Fibroblast of pulmonary artery (primary cell): ENCODE measurements around the gene PPP1R3G.

Source experiments
- DNase-seq: peaks from one replicate; pipeline ENCODE4 v3.0.0-alpha.2; 2010; ENCODE audit warnings: low read depth
- H3K4me3 ChIP-seq: replicated peaks from 2 replicates; pipeline ENCODE4 v1.5.1; 2011; ENCODE audit warnings: low read depth, mild to moderate bottlenecking, control low read depth, low read length, moderate library complexity
- CTCF ChIP-seq: IDR thresholded peaks from 2 replicates; pipeline ENCODE4 v1.5.1; 2011; ENCODE audit warnings: mild to moderate bottlenecking, control low read depth, low read length, inconsistent platforms; ENCODE audit errors: missing control alignments

Gene PPP1R3G

GRCh38 chr6:5108068-5108467 is 22.9 kb downstream of the PPP1R3G start:
- TF ChIP-seq CTCF, result no peak
- DNase-seq, result no peak
- no peak overlapping the region for H3K4me3 ChIP-seq

GRCh38 chr6:5108536-5109150 is 23.5 kb downstream of the PPP1R3G start:
- TF ChIP-seq CTCF, result no peak
- DNase-seq, result no peak
- H3K4me3 ChIP-seq, result no peak overlapping the region

- TF ChIP-seq CTCF, result no peak
- H3K4me3 ChIP-seq, result no peak overlapping the region
- no peak for DNase-seq
These were observed 24.3 kb downstream of the PPP1R3G start for GRCh38 chr6:5109436-5109835.

- no peak for TF ChIP-seq CTCF
- no peak overlapping the region for H3K4me3 ChIP-seq
- DNase-seq, result no peak
These were observed 25.1 kb downstream of the PPP1R3G start for GRCh38 chr6:5110246-5110645.

- TF ChIP-seq CTCF, result no peak
- no peak for DNase-seq
- no peak overlapping the region for H3K4me3 ChIP-seq
These were observed 26.5 kb downstream of the PPP1R3G start for GRCh38 chr6:5111626-5112025.

GRCh38 chr6:5112066-5112799 is 27.1 kb downstream of the PPP1R3G start:
- no peak for TF ChIP-seq CTCF
- peak; percentile 62 for DNase-seq
- no peak overlapping the region for H3K4me3 ChIP-seq

- TF ChIP-seq CTCF, result no peak
These were observed 28.0 kb downstream of the PPP1R3G start for GRCh38 chr6:5113096-5113495.

More at GRCh38 chr6:5113096-5113495, 28.0 kb downstream of the PPP1R3G start:
- H3K4me3 ChIP-seq, result no peak overlapping the region
- DNase-seq, result no peak
